ENCODE data around the gene CARD8. TPM values are rescaled to one million over a fixed set of nuclear protein-coding genes. Genes with fewer than 3 reads are reported as not detected.

The CARD8 gene
- total and polyA plus RNA-seq, 2 of the 8 experiments (the other 6 are each of a cell fraction or from before 2014, with no cell fraction given): 8.9 to 24.4 TPM

DNA sequence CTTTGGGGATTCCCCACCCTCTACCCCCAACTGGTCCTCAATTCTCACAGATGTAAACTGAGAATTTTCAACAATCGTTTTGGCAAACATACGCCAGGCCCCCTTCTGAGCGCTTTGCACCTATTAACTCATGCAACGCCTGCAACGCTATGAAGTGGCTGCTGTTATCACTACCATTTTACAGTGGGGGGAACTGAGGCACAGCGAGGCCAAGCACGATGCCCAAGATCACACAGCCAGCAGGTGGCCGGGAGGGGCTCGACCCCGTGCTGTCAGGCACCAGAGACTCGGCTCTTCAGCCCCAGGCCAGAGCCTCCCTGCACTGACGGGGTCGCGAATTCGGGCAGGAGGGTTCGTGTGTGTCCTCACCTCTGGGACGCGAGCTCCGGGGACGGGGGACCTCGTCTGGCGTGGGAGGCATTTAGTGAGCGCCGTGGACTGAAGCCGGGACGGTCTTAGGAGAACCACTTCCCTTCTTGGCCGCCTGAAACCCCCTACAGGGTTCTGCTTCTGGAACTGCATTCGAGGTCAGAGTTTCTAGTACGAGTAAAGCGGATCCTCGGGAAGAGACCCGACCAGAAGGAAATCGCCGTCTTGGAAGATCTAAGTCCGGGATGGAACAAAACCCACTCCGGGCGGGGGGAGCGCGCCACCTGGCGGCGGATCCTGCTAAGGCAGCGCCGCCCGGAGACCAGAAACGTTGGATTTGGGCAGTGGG lies 35.2 kb upstream of the CARD8 start (continued):
- TF ChIP-seq EP300 (IDR thresholded peaks at IDR 0.05; ENCODE audit: borderline replicate concordance in 1 of 2, low read depth in 2 of 2, low read length in 2 of 2) (no peak), EGR1 (IDR thresholded peaks at IDR 0.05; ENCODE audit: borderline replicate concordance, low read depth, low read length) (no peak; the same call in 1 of the 2 replicates), CBX5 (IDR thresholded peaks at IDR 0.05; ENCODE audit: low read depth, low read length) (no peak), JUND (IDR thresholded peaks at IDR 0.05; ENCODE audit: low read length) (no peak), JUN (IDR thresholded peaks at IDR 0.05; ENCODE audit: low read depth, low read length) (no peak), BRCA1 (IDR thresholded peaks at IDR 0.05; ENCODE audit: low read depth, low read length) (no peak), POLR2A (IDR thresholded peaks at IDR 0.05; ENCODE audit: control extremely low read depth in 1 of 2, low read depth in 2 of 2, low read length in 2 of 2) (peak in 1 of 2 experiments; percentile 44; a peak in 1 of 3 replicates), KDM5A (IDR thresholded peaks at IDR 0.05; ENCODE audit: low read length) (no peak), SP1 (IDR thresholded peaks at IDR 0.05; ENCODE audit: low read depth, low read length) (no peak), TAF7 (optimal IDR thresholded peaks at IDR 0.05; ENCODE audit: borderline replicate concordance, low read depth, low read length) (no peak), GABPA (IDR thresholded peaks at IDR 0.05; ENCODE audit: borderline replicate concordance, insufficient read depth, low read length) (peak; percentile 65; the same call in 1 of the 2 replicates), SRF (IDR thresholded peaks at IDR 0.05; ENCODE audit: low read depth, low read length) (no peak), CTBP2 (IDR thresholded peaks at IDR 0.05; ENCODE audit: borderline replicate concordance, insufficient read depth, insufficient read length, low read length) (no peak), SUZ12 (IDR thresholded peaks at IDR 0.05; ENCODE audit: low read length) (no peak), CHD2 (IDR thresholded peaks at IDR 0.05; ENCODE audit: low read length) (no peak), RNF2 (IDR thresholded peaks at IDR 0.05; ENCODE audit: borderline replicate concordance, low read depth, low read length, missing control alignments, poor library complexity, severe bottlenecking) (no peak), CHD1 (IDR thresholded peaks at IDR 0.05; ENCODE audit: low read depth, low read length) (no peak), HDAC6 (IDR thresholded peaks at IDR 0.05; ENCODE audit: low read depth, low read length) (no peak), NRF1 (IDR thresholded peaks at IDR 0.05; ENCODE audit: low read depth, low read length) (no peak), SIN3A (conservative IDR thresholded peaks at IDR 0.05 in 1 of 2, IDR thresholded peaks at IDR 0.05 in 1 of 2; ENCODE audit: low read depth in 1 of 2, low read length in 2 of 2) (peak in 1 of 2 experiments; percentile 48; a peak in 2 of 4 replicates), RBBP5 (IDR thresholded peaks at IDR 0.05; ENCODE audit: borderline replicate concordance, low read depth, low read length) (no peak)
- TF ChIP-seq, protein P1, sequence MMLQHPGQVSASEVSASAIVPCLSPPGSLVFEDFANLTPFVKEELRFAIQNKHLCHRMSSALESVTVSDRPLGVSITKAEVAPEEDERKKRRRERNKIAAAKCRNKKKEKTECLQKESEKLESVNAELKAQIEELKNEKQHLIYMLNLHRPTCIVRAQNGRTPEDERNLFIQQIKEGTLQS (IDR thresholded peaks at IDR 0.05; ENCODE audit: insufficient read depth, low read depth, low read length): no peak

All from H1 (cell line).